Stimulated activated CD8-positive, alpha-beta memory T cell treated with anti-CD3 and anti-CD28 coated beads, Interleukin-7, amount 100 ng/mL, for 48 hours (primary cell): ENCODE measurements around the gene TFDP3.

ENCODE experiments used
- DNase-seq, 2 donors: peaks; one replicate each; pipeline ENCODE4 v3.0.0-alpha.2; 2020; ENCODE audit warnings: low read depth in 1 of 2; ENCODE audit errors: extremely low read depth in 1 of 2

Gene TFDP3, protein sequence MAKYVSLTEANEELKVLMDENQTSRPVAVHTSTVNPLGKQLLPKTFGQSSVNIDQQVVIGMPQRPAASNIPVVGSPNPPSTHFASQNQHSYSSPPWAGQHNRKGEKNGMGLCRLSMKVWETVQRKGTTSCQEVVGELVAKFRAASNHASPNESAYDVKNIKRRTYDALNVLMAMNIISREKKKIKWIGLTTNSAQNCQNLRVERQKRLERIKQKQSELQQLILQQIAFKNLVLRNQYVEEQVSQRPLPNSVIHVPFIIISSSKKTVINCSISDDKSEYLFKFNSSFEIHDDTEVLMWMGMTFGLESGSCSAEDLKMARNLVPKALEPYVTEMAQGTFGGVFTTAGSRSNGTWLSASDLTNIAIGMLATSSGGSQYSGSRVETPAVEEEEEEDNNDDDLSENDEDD

DNA sequence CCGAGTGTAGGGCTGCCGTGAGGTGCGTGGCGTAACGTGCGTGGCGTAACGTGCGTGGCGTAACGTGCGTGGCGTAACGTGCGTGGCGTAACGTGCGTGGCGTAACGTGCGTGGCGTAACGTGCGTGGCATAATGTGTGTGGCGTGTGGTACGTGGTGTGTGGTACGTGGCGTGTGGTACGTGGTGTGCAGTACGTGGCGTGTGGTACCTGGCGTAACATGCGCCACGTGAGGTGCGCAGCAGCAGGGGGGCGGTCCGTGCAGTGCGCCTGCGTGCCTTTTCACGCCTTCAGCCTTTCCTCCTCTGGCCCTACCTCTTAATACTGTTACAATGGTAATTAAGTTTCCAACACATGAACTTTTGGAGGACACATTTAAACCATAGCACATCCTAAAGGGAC, at the start of gene TFDP3:
Gene TFDP3 (minus strand): TSS at position 26 of the 400 bp plus-strand sequence. CDS start 95 bp downstream, outside the sequence.
- no peak for DNase-seq

- DNase-seq: no peak
Measured at GRCh38 chrX:133267621-133268020, 49.5 kb upstream of the TFDP3 start.

DNA sequence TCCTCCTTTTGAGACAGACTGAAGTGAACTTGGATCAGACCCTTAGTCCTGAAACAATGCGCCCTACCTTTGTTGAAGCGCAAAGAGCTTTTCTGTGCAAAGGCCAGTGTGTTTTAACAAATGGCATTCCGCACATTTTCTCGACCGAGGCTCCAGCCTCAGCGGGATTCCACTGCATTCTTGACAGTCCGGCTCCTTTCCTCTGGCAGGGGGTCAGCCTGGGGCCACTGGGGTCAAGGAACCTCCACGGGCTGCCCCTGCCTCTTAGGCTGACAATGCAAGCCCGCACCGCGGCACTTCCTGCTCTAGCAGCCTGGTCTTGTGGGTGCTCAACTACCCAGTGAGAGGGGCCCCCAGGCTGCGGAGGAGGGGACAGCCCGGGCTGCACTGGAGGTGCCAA, 47.2 kb upstream of the TFDP3 start:
- no peak for DNase-seq

DNA sequence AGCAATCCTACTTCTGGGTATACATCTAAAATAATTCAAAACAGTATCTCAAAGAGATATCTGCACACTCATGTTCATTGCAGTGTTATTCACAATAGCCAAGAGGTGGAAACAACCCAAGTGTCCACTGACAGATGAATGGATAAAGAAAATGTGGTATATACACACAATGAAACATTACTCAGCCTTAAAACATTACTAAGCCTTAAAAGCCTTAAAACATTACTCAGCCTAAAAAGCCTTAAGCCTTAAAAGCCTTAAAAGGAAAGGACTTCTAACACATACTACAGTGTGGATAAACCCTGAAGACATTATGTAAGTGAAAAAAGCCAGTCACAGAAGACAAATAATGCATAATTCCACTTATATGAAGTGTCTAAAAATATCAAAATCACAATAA, 40.3 kb upstream of the TFDP3 start:
- no peak for DNase-seq

DNA sequence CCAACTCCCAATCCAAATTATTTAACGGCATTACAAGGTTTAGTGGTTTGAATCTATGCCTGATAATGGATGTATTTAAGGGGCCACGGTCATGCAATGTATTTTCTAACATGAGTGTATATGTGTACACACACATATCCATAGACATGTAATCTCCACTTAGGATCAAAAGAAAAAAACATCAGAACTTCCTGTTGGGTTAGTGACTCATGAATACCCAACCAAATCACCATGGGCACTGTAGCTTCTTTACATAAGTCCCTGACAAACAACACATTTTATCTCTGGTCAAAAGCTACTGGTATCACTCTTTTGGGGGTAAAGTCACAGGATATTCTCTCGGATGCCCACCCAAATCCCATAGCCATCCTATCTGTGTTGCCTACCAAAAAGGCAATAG, 36.5 kb upstream of the TFDP3 start:
- no peak for DNase-seq

DNA sequence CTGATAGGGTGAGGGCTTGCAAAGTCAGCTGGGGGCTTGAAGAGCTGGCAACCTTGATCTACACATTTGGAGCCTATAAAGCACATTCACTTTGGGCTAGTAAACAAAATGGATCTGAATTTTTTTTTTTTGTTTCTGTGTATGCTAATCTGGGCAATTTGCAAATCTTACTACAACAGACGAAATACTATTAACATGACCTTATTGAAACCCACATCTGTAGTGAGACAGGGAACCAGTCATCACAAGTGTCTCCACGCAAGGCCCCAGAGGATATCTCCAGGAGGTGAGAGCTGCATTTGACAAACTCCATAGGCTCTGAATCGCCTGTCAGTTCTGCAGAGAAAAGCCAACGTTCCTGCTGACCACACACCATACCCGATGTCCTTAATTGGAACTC, 33.0 kb upstream of the TFDP3 start:
- DNase-seq: no peak

- no peak for DNase-seq
Measured at GRCh38 chrX:133250184-133251100, 32.3 kb upstream of the TFDP3 start.

- no peak for DNase-seq
Measured at GRCh38 chrX:133249266-133250058, 31.3 kb upstream of the TFDP3 start.

DNA sequence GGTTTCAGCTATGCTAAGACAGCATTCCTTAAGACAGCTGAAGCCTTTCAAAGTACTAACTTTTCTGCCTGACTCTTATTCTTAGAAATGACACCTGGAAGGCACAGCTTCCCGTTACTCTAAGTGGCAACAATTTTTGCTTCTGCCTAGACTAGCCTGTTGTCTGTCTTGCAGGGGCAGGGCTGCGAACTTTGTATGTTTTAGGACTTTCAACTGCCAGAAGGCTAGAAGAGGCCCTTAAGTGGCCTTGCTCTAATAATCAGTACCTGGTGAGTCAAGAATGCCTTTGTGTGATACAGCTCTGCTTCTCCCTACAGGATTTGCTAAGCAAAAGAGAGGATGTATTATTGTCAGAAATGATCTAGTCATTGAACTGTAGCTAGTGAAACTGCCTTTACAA, 30.0 kb upstream of the TFDP3 start:
- DNase-seq: no peak

DNA sequence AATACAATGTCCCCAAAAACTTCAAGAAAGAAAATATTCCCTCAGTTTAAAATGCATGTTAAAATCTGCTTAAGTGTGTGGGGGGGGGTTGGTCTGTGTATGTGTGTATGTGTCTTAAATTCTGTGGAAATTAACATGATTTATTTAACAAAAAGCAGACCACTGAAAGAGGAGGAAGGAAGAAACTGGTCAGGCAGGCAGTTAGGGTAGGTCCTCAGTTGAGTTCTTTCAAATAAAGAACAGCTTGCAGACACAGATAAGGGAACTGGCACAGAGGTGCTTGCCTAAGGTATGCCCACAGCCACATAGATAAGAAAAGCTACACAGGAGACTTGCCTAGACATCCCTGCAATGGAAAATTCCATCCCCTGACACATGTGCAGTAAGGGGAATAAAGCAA, 28.8 kb upstream of the TFDP3 start:
- DNase-seq: no peak

DNA sequence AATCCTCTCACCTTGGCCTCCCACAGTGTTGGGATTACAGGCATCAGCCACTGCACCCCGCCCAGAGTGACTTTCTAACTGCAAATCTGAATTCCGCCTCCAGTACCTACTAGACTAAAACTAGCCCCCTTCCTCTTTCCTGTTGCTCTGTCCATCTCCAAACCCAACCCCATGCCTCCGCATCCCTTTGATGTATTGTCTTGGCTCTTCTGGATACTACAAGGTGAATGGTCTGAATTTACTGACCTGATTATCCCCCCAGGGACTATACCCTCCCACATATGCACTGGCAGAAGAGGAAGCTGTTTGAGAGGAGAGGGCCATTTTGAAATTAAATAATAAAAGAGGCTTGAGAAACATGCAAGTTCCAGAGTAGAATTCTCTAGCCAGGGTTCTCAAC, 17.7 kb upstream of the TFDP3 start:
- no peak for DNase-seq

GRCh38 chrX:133232331-133232730, 14.2 kb upstream of the TFDP3 start:
- no peak for DNase-seq

- DNase-seq: no peak
Measured at GRCh38 chrX:133229361-133229760, 11.2 kb upstream of the TFDP3 start.

DNA sequence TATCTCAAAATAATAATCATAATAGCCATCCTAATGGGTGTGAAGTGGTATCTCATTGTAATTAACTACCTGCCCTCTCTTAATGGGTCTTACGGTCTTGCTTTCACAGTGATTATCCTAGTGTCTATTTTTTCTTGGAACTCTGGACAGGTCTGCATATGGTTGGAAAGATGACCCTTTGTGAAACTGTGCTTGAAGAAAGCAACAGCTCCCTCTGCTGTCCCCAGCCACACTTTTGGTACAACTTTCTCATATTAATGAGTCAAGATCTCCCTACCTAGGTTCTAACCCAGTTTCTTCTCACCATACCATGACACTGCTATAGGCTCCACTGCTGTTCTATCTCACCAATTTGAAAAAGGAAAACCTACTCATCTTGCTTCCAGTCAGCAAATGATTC, 2.4 kb downstream of the TFDP3 start:
- DNase-seq: no peak

GRCh38 chrX:133215017-133215416, 3.1 kb downstream of the TFDP3 start:
- DNase-seq: no peak

- no peak for DNase-seq
Measured at GRCh38 chrX:133214301-133214700, 3.9 kb downstream of the TFDP3 start.

GRCh38 chrX:133213117-133213516, 5.0 kb downstream of the TFDP3 start:
- DNase-seq: no peak

GRCh38 chrX:133207751-133208150, 10.4 kb downstream of the TFDP3 start:
- no peak for DNase-seq

DNA sequence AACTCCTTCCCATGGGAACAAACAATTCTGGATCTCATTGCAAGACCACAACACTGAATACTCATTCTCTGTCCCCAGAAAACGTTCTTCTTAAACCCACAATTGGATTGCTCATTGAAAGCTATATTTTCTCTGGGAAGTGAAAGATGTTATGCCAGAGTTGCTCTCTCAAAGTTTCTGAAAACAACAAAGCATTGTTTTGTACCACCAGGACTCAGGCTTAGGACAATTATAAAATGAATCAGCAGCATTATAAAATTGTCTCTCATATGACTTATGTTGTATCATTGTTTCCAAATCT, 26.5 kb downstream of the TFDP3 start:
- no peak for DNase-seq

DNA sequence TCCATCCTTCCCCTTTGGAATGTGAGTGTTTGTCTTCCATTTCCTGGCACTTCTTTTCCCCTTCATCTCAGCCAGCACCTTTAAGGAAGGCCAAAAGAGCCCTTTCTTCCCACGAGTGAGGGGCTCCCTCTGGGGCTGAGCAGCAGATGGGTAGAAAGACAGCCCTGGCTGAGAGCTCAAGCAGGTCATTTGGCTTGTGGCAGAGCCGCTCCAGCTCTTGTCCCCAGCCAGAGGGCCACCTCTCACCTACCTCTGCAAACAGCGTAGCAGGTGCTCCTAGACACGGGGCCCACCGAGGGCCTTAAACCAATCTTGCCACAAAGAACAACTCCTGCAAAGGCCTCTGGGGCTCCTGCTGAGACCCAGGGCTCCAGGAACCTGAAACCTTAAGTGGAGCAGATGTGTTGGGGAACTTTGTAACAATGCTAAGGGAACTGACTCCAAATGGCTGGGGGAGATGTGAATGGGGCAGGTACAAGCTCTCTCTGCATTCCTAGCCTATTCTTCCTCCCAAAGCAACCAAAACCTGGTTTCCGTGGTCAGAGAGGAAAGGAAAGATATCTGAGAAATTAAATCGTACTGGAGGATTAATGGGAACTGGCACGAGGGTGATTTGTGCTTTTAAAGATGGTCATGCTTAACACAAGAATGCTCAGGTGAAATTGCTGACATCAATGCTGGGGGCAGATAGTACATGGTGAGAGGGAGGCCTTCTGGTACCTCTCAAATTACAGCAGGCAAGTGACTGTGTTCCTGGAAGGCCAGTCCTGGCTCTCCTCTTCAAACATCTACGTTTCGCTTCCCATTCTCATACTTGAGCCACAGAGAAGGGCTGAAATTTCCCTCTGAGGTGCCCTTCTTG, 27.0 kb downstream of the TFDP3 start:
- no peak for DNase-seq
